Measurements from ENCODE around the gene PCDHGA5. TPM values are rescaled to one million over a fixed set of nuclear protein-coding genes. Genes with fewer than 3 reads are reported as not detected.
A peak's percentile ranks its signal among the peaks of the same experiment; 100 is the strongest.
"Not testable (repeated sequence)": the region's sequence is repeated elsewhere in the genome, so short reads cannot be mapped to it uniquely, and the experiment has no call there.

PCDHGA5 gene
- polyA plus RNA-seq, 3 donors from 2014 or later, result not detected

- no peak for DNase-seq
- Mint-ChIP-seq H3K4me1 (peaks cover 2 to 5% of the 10 kb centered on the region in 2 donors), H3K4me3 (peak overlapping the region in 3 of 5 donors; percentile 56 to 88 (median 77)), H3K36me3 (peaks cover 0 to 6% (median 2%) of the 10 kb centered on the region in 3 donors), H3K27ac (no peak overlapping the region), H3K27me3 (ENCODE audit: low read depth in 3 of 3) (peaks cover 20 to 34% (median 28%) of the 10 kb centered on the region in 3 donors), H3K9me3 (peaks cover 6 to 56% (median 21%) of the 10 kb centered on the region in 6 donors)
Measured at GRCh38 chr5:141383345-141383744, 19.4 kb downstream of the PCDHGA5 start.

GRCh38 chr5:141384471-141385267 lies 20.7 kb downstream of the PCDHGA5 start:
- Mint-ChIP-seq H3K36me3 (peaks cover 0 to 9% (median 4%) of the 10 kb centered on the region in 3 donors), H3K27ac (no peak overlapping the region), H3K27me3 (ENCODE audit: low read depth in 3 of 3) (peaks cover 24 to 38% (median 30%) of the 10 kb centered on the region in 3 donors), H3K4me3 (no peak overlapping the region), H3K9me3 (peaks cover 7 to 59% (median 26%) of the 10 kb centered on the region in 6 donors), H3K4me1 (peaks cover 5 to 7% of the 10 kb centered on the region in 2 donors)
- DNase-seq, result no peak

- H3K4me3 Mint-ChIP-seq, result peak within 1 kb of the TSS; percentile 9 to 61 (median 49)
- not testable (repeated sequence) for H3K4me1 Mint-ChIP-seq, H3K27ac Mint-ChIP-seq
- peak in 1 of 3 donors; percentile 25 for DNase-seq
- peaks cover 15 to 61% (median 28%) of the 10 kb centered on the region in 6 donors for H3K9me3 Mint-ChIP-seq
- peaks cover 19 to 45% (median 42%) of the 10 kb centered on the region in 3 donors for H3K27me3 Mint-ChIP-seq (ENCODE audit: low read depth in 3 of 3)
- peaks cover 8 to 12% (median 8%) of the 10 kb centered on the region in 3 donors for H3K36me3 Mint-ChIP-seq
Measured at GRCh38 chr5:141387557-141388311, 23.8 kb downstream of the PCDHGA5 start, which contains the start of gene PCDHGB4. Gene PCDHGB4 (plus strand): TSS chr5:141387698. CDS start chr5:141387885, 187 bp downstream.

GRCh38 chr5:141388661-141389060 lies 24.7 kb downstream of the PCDHGA5 start:
- H3K27me3 Mint-ChIP-seq (ENCODE audit: low read depth in 3 of 3), result peaks cover 20 to 45% (median 32%) of the 10 kb centered on the region in 3 donors
- H3K4me1 Mint-ChIP-seq, result peaks cover 5% of the 10 kb centered on the region in 2 donors
- H3K36me3 Mint-ChIP-seq, result peaks cover 8 to 12% (median 8%) of the 10 kb centered on the region in 3 donors
- H3K27ac Mint-ChIP-seq, result no peak overlapping the region
- DNase-seq, result no peak
- H3K4me3 Mint-ChIP-seq, result peak overlapping the region in 2 of 5 donors; percentile 6 to 17
- peaks cover 20 to 61% (median 27%) of the 10 kb centered on the region in 6 donors for H3K9me3 Mint-ChIP-seq

GRCh38 chr5:141389153-141390042 lies 25.4 kb downstream of the PCDHGA5 start:
- Mint-ChIP-seq H3K36me3 (peaks cover 8 to 12% (median 8%) of the 10 kb centered on the region in 3 donors), H3K27me3 (ENCODE audit: low read depth in 3 of 3) (peaks cover 25 to 48% (median 37%) of the 10 kb centered on the region in 3 donors), H3K9me3 (peaks cover 15 to 61% (median 27%) of the 10 kb centered on the region in 6 donors), H3K27ac (peak overlapping the region in 1 of 6 donors; percentile 76), H3K4me1 (peaks cover 5% of the 10 kb centered on the region in 2 donors), H3K4me3 (no peak overlapping the region)
- no peak for DNase-seq

- peak within 1 kb of the TSS in 4 of 5 donors; percentile 29 to 79 (median 60) for H3K4me3 Mint-ChIP-seq
- peak in 2 of 3 donors; percentile 10 to 39 for DNase-seq
- H3K27ac Mint-ChIP-seq, result peak within 1 kb of the TSS in 1 of 6 donors; percentile 37
- H3K36me3 Mint-ChIP-seq, result peaks cover 8 to 11% (median 8%) of the 10 kb centered on the region in 3 donors
- peaks cover 26 to 61% (median 43%) of the 10 kb centered on the region in 3 donors for H3K27me3 Mint-ChIP-seq (ENCODE audit: low read depth in 3 of 3)
- H3K9me3 Mint-ChIP-seq, result peaks cover 12 to 46% (median 22%) of the 10 kb centered on the region in 6 donors
- peaks cover 5% of the 10 kb centered on the region in 2 donors for H3K4me1 Mint-ChIP-seq
Measured at GRCh38 chr5:141392429-141393198, 28.7 kb downstream of the PCDHGA5 start, which contains the start of gene PCDHGA8. Gene PCDHGA8 (plus strand): TSS chr5:141392633. CDS start chr5:141392814, 181 bp downstream.

- Mint-ChIP-seq H3K27ac (no peak overlapping the region), H3K4me3 (no peak overlapping the region), H3K9me3 (peaks cover 11 to 44% (median 21%) of the 10 kb centered on the region in 6 donors), H3K27me3 (ENCODE audit: low read depth in 3 of 3) (peaks cover 26 to 60% (median 43%) of the 10 kb centered on the region in 3 donors), H3K36me3 (peaks cover 7 to 11% (median 8%) of the 10 kb centered on the region in 3 donors), H3K4me1 (peaks cover 4 to 5% of the 10 kb centered on the region in 2 donors)
- no peak for DNase-seq
Measured at GRCh38 chr5:141393267-141393666, 29.3 kb downstream of the PCDHGA5 start.

GRCh38 chr5:141394401-141395187 lies 30.6 kb downstream of the PCDHGA5 start:
- not testable (repeated sequence) for H3K4me1 Mint-ChIP-seq, H3K36me3 Mint-ChIP-seq, H3K4me3 Mint-ChIP-seq, DNase-seq, H3K27ac Mint-ChIP-seq
- peaks cover 12 to 40% (median 18%) of the 10 kb centered on the region in 6 donors for H3K9me3 Mint-ChIP-seq
- H3K27me3 Mint-ChIP-seq (ENCODE audit: low read depth in 3 of 3), result peaks cover 33 to 61% (median 52%) of the 10 kb centered on the region in 3 donors

- not testable (repeated sequence) for H3K36me3 Mint-ChIP-seq, H3K4me1 Mint-ChIP-seq, H3K27ac Mint-ChIP-seq
- peak within 1 kb of the TSS; percentile 46 to 77 (median 72) for H3K4me3 Mint-ChIP-seq
- peak; percentile 23 to 56 (median 44) for DNase-seq
- peaks cover 40 to 55% (median 48%) of the 10 kb centered on the region in 3 donors for H3K27me3 Mint-ChIP-seq (ENCODE audit: low read depth in 3 of 3)
- peaks cover 7 to 32% (median 17%) of the 10 kb centered on the region in 6 donors for H3K9me3 Mint-ChIP-seq
Measured at GRCh38 chr5:141397756-141398551, 34.0 kb downstream of the PCDHGA5 start, which contains the start of gene PCDHGB5. Gene PCDHGB5 (plus strand): TSS chr5:141397947. CDS start chr5:141398128, 181 bp downstream.

GRCh38 chr5:141398608-141399007 lies 34.6 kb downstream of the PCDHGA5 start:
- Mint-ChIP-seq H3K4me3 (peak overlapping the region in 2 of 5 donors; percentile 32 to 57), H3K9me3 (peaks cover 8 to 27% (median 16%) of the 10 kb centered on the region in 6 donors), H3K36me3 (peaks cover 6 to 8% (median 7%) of the 10 kb centered on the region in 3 donors), H3K4me1 (peaks cover 3 to 7% of the 10 kb centered on the region in 2 donors), H3K27ac (no peak overlapping the region), H3K27me3 (ENCODE audit: low read depth in 3 of 3) (peaks cover 38 to 54% (median 48%) of the 10 kb centered on the region in 3 donors)
- no peak for DNase-seq
